Astrocyte (in vitro differentiated cells and primary cell): ENCODE results near the gene MAGIX. TPM values are rescaled to one million over a fixed set of nuclear protein-coding genes. Genes with fewer than 3 reads are reported as not detected.
"Not testable (repeated sequence)": the region's sequence is repeated elsewhere in the genome, so short reads cannot be mapped to it uniquely, and the experiment has no call there.

Experiments
- DNase-seq: peaks from one replicate; pipeline ENCODE4 v3.0.0-alpha.2; 2010; ENCODE audit warnings: low read depth
- FAIRE-seq: peaks from 2 replicates; lab custom pipeline; 2011; peaks lifted over from hg19 to GRCh38; lab: Jason Lieb, UNC
- H2AFZ ChIP-seq: 2 replicates; pipeline ENCODE4 v1.6.0; 2012; ENCODE audit warnings: low read depth, low read length, inconsistent platforms
- H3K27ac ChIP-seq: 2 replicates; pipeline ENCODE4 v1.5.1; 2011; ENCODE audit warnings: low read depth, low read length, inconsistent platforms
- H3K27me3 ChIP-seq: 2 replicates; pipeline ENCODE4 v1.6.0; 2011; ENCODE audit warnings: low read length, inconsistent platforms; ENCODE audit not compliant: insufficient read depth
- H3K36me3 ChIP-seq: 2 replicates; pipeline ENCODE4 v1.5.1; 2011; ENCODE audit warnings: low read length, inconsistent platforms; ENCODE audit not compliant: insufficient read depth
- H3K4me1 ChIP-seq: 2 replicates; pipeline ENCODE4 v1.5.1; 2011; ENCODE audit warnings: low read length, inconsistent platforms; ENCODE audit not compliant: insufficient read depth
- H3K4me2 ChIP-seq: 2 replicates; pipeline ENCODE4 v1.6.0; 2012; ENCODE audit warnings: low read length, inconsistent platforms
- H3K4me3 ChIP-seq: 2 replicates; pipeline ENCODE4 v1.5.1; 2011; ENCODE audit warnings: low read depth, mild to moderate bottlenecking, low read length, inconsistent platforms; ENCODE audit not compliant: insufficient read depth
- H3K79me2 ChIP-seq: 2 replicates; pipeline ENCODE4 v1.6.0; 2012; ENCODE audit warnings: mild to moderate bottlenecking, low read length, inconsistent platforms; ENCODE audit not compliant: insufficient read depth
- H3K9ac ChIP-seq: 2 replicates; pipeline ENCODE4 v1.6.0; 2012; ENCODE audit warnings: mild to moderate bottlenecking, low read length, inconsistent platforms
- H3K9me3 ChIP-seq: 2 replicates; pipeline ENCODE4 v1.5.1; 2012; ENCODE audit warnings: low read depth, mild to moderate bottlenecking, low read length, inconsistent platforms; ENCODE audit not compliant: insufficient read depth
- H4K20me1 ChIP-seq: 2 replicates; pipeline ENCODE4 v1.6.0; 2012; ENCODE audit warnings: low read length, inconsistent platforms; ENCODE audit not compliant: insufficient read depth
- H3K27ac Mint-ChIP-seq: one replicate; pipeline ENCODE4 v1.8.0; 2021; ENCODE audit warnings: mild to moderate bottlenecking, mixed read lengths; ENCODE audit not compliant: unreplicated experiment
- H3K27me3 Mint-ChIP-seq: one replicate; pipeline ENCODE4 v1.8.0; 2021; ENCODE audit warnings: low read depth, mixed read lengths; ENCODE audit not compliant: unreplicated experiment
- H3K36me3 Mint-ChIP-seq: one replicate; pipeline ENCODE4 v1.8.0; 2021; ENCODE audit warnings: low read depth, mixed read lengths; ENCODE audit not compliant: unreplicated experiment
- H3K4me1 Mint-ChIP-seq: one replicate; pipeline ENCODE4 v1.8.0; 2021; ENCODE audit warnings: low read depth, mixed read lengths; ENCODE audit not compliant: unreplicated experiment
- H3K4me3 Mint-ChIP-seq: one replicate; pipeline ENCODE4 v1.8.0; 2021; ENCODE audit warnings: mild to moderate bottlenecking, moderate library complexity, mixed read lengths; ENCODE audit not compliant: unreplicated experiment
- H3K9me3 Mint-ChIP-seq: one replicate; pipeline ENCODE4 v1.8.0; 2021; ENCODE audit warnings: mild to moderate bottlenecking, mixed read lengths; ENCODE audit not compliant: unreplicated experiment
- CTCF ChIP-seq: IDR thresholded peaks from 2 replicates; pipeline ENCODE4 v1.5.1; 2011; ENCODE audit warnings: low read depth, mild to moderate bottlenecking, inconsistent platforms, low read length, moderate library complexity; ENCODE audit not compliant: insufficient read depth
- EZH2 ChIP-seq: IDR thresholded peaks from 2 replicates; pipeline ENCODE4 v1.6.1; 2012; ENCODE audit warnings: mild to moderate bottlenecking, low read length, inconsistent platforms; ENCODE audit not compliant: insufficient read depth
- total RNA-seq: library from RNA; stranded (reverse); gene quantifications from 2 replicates; pipeline ENCODE4 v1.2.1, GENCODE V29; 2021

The MAGIX gene
- total RNA-seq, 1 donor from 2014 or later = 1.2 TPM

GRCh38 chrX:49147282-49147681 lies 15.3 kb upstream of the MAGIX start:
- Mint-ChIP-seq H3K36me3 (peaks cover 2% of the 10 kb centered on the region), H3K27ac (no peak overlapping the region), H3K9me3 (no peaks in the 10 kb centered on the region), H3K4me3 (no peak overlapping the region), H3K27me3 (no peaks in the 10 kb centered on the region), H3K4me1 (no peaks in the 10 kb centered on the region)
- Histone ChIP-seq H3K9me3 (no peaks in the 10 kb centered on the region), H3K9ac (no peak overlapping the region), H4K20me1 (no peaks in the 10 kb centered on the region), H3K27me3 (no peaks in the 10 kb centered on the region), H3K27ac (no peak overlapping the region), H3K79me2 (no peaks in the 10 kb centered on the region), H2AFZ (no peak overlapping the region), H3K4me1 (no peaks in the 10 kb centered on the region), H3K4me3 (no peak overlapping the region), H3K4me2 (no peak overlapping the region), H3K36me3 (no peaks in the 10 kb centered on the region)
- no peak for TF ChIP-seq CTCF
- TF ChIP-seq EZH2 = no peak
- DNase-seq (no peak), FAIRE-seq (no peak)

GRCh38 chrX:49147936-49148335 lies 14.6 kb upstream of the MAGIX start:
- Histone ChIP-seq H3K4me1 (no peaks in the 10 kb centered on the region), H3K9me3 (no peaks in the 10 kb centered on the region), H3K9ac (no peak overlapping the region), H3K79me2 (no peaks in the 10 kb centered on the region), H3K27ac (no peak overlapping the region), H2AFZ (no peak overlapping the region), H3K36me3 (no peaks in the 10 kb centered on the region), H3K4me2 (no peak overlapping the region), H3K27me3 (no peaks in the 10 kb centered on the region), H3K4me3 (no peak overlapping the region), H4K20me1 (no peaks in the 10 kb centered on the region)
- no peaks in the 10 kb centered on the region for H3K4me1 Mint-ChIP-seq
- H3K4me3 Mint-ChIP-seq = no peak overlapping the region
- H3K27ac Mint-ChIP-seq = no peak overlapping the region
- DNase-seq = no peak
- H3K27me3 Mint-ChIP-seq = no peaks in the 10 kb centered on the region
- no peak for FAIRE-seq
- no peak for TF ChIP-seq EZH2
- no peak for TF ChIP-seq CTCF
- peaks cover 2% of the 10 kb centered on the region for H3K36me3 Mint-ChIP-seq
- no peaks in the 10 kb centered on the region for H3K9me3 Mint-ChIP-seq

- H3K27ac ChIP-seq, FAIRE-seq, H3K27me3 ChIP-seq, H3K4me2 ChIP-seq, H3K4me3 Mint-ChIP-seq, DNase-seq, H3K4me1 ChIP-seq, H3K27me3 Mint-ChIP-seq, H3K36me3 Mint-ChIP-seq, H3K4me1 Mint-ChIP-seq, H3K9me3 ChIP-seq, H3K27ac Mint-ChIP-seq, H3K79me2 ChIP-seq, H3K4me3 ChIP-seq, H2AFZ ChIP-seq, H3K9ac ChIP-seq, H3K9me3 Mint-ChIP-seq, H3K36me3 ChIP-seq, H4K20me1 ChIP-seq: not testable (repeated sequence)
Observed at GRCh38 chrX:49148390-49149100, 14.0 kb upstream of the MAGIX start.

- H3K9me3 ChIP-seq, H3K4me1 Mint-ChIP-seq, H3K36me3 ChIP-seq, H3K9me3 Mint-ChIP-seq, H3K4me3 Mint-ChIP-seq, H3K27ac ChIP-seq, FAIRE-seq, H3K4me2 ChIP-seq, H3K27me3 Mint-ChIP-seq, H4K20me1 ChIP-seq, H3K4me1 ChIP-seq, H3K27ac Mint-ChIP-seq, H3K27me3 ChIP-seq, H3K79me2 ChIP-seq, H3K36me3 Mint-ChIP-seq, H3K9ac ChIP-seq, H2AFZ ChIP-seq, H3K4me3 ChIP-seq, DNase-seq: not testable (repeated sequence)
Observed at GRCh38 chrX:49149291-49149690, 13.3 kb upstream of the MAGIX start.
